Activated CD4-positive, alpha-beta T cell treated with anti-CD3 and anti-CD28 coated beads, Interleukin-2, Interleukin-4, amounts not matched to agents 100 ng/mL and 50 ng/mL, durations not matched to agents 16 hours and 8 hours (primary cell): ENCODE measurements around the gene SLC38A11.

Source experiments
- DNase-seq: peaks from one replicate; pipeline ENCODE4 v3.0.0-alpha.2; 2020; ENCODE audit warnings: low spot score

SLC38A11 gene

GRCh38 chr2:164969909-164970690 lies 14.8 kb upstream of the SLC38A11 start:
- DNase-seq, result no peak

- no peak for DNase-seq
These were observed 12.5 kb upstream of the SLC38A11 start for GRCh38 chr2:164967781-164968228.

- no peak for DNase-seq
These were observed 12.0 kb upstream of the SLC38A11 start for GRCh38 chr2:164967361-164967760.

- DNase-seq, result no peak
These were observed 9.4 kb upstream of the SLC38A11 start for GRCh38 chr2:164964700-164965099.

GRCh38 chr2:164960159-164960558 lies 4.8 kb upstream of the SLC38A11 start:
- no peak for DNase-seq

GRCh38 chr2:164954186-164954585 lies 1.1 kb downstream of the SLC38A11 start:
- DNase-seq, result no peak

GRCh38 chr2:164953279-164953678 lies 2.0 kb downstream of the SLC38A11 start:
- DNase-seq, result no peak

- DNase-seq, result no peak
These were observed 3.1 kb downstream of the SLC38A11 start for GRCh38 chr2:164952057-164952702.

GRCh38 chr2:164948540-164948939 lies 6.8 kb downstream of the SLC38A11 start:
- DNase-seq, result no peak

GRCh38 chr2:164947281-164947680 lies 8.0 kb downstream of the SLC38A11 start:
- no peak for DNase-seq

- no peak for DNase-seq
These were observed 12.0 kb downstream of the SLC38A11 start for GRCh38 chr2:164943289-164943688.

- DNase-seq, result no peak
These were observed 17.4 kb downstream of the SLC38A11 start for GRCh38 chr2:164937864-164938401.

GRCh38 chr2:164935118-164936101 lies 19.9 kb downstream of the SLC38A11 start:
- DNase-seq, result no peak

- no peak for DNase-seq
These were observed 20.8 kb downstream of the SLC38A11 start for GRCh38 chr2:164934401-164935117.

GRCh38 chr2:164933671-164934189 lies 21.6 kb downstream of the SLC38A11 start:
- no peak for DNase-seq

GRCh38 chr2:164932377-164932776 lies 22.9 kb downstream of the SLC38A11 start:
- no peak for DNase-seq

GRCh38 chr2:164928101-164928673 lies 27.1 kb downstream of the SLC38A11 start:
- DNase-seq, result no peak

- DNase-seq, result peak; percentile 58
These were observed 33.2 kb downstream of the SLC38A11 start for GRCh38 chr2:164922134-164922533.

GRCh38 chr2:164920430-164920829 lies 34.9 kb downstream of the SLC38A11 start:
- DNase-seq, result peak; percentile 54

- no peak for DNase-seq
These were observed 37.9 kb downstream of the SLC38A11 start for GRCh38 chr2:164917296-164917903.
